Stimulated activated effector memory CD8-positive, alpha-beta T cell treated with anti-CD3 and anti-CD28 coated beads, Interleukin-12 subunit alpha, Interleukin-12 subunit beta, amount 100 ng/mL, for 72 hours (primary cell): Measurements from ENCODE around the gene CEP76.
"Not testable (repeated sequence)": the region's sequence is repeated elsewhere in the genome, so short reads cannot be mapped to it uniquely, and the experiment has no call there.

ENCODE experiments used
- ATAC-seq: fragments of 150-1000 bp; cut with Tn5 transposase; 2 replicates; pipeline ENCODE4 v1.10.0; 2021
- DNase-seq, 2 donors: peaks; one replicate each; pipeline ENCODE4 v3.0.0; 2021 to 2022; ENCODE audit warnings: low spot score in 2 of 2
- H3K27ac Mint-ChIP-seq: one replicate; pipeline ENCODE4 v1.8.0; 2022; ENCODE audit warnings: mild to moderate bottlenecking, mixed read lengths
- H3K36me3 Mint-ChIP-seq: one replicate; pipeline ENCODE4 v1.8.0; 2022; ENCODE audit warnings: mild to moderate bottlenecking, mixed read lengths
- H3K4me1 Mint-ChIP-seq: one replicate; pipeline ENCODE4 v1.8.0; 2022; ENCODE audit warnings: mixed read lengths
- H3K4me3 Mint-ChIP-seq: one replicate; pipeline ENCODE4 v1.8.0; 2022; ENCODE audit warnings: mild to moderate bottlenecking, mixed read lengths
- H3K9me3 Mint-ChIP-seq: one replicate; pipeline ENCODE4 v1.8.0; 2022; ENCODE audit warnings: mixed read lengths

Gene CEP76

DNA sequence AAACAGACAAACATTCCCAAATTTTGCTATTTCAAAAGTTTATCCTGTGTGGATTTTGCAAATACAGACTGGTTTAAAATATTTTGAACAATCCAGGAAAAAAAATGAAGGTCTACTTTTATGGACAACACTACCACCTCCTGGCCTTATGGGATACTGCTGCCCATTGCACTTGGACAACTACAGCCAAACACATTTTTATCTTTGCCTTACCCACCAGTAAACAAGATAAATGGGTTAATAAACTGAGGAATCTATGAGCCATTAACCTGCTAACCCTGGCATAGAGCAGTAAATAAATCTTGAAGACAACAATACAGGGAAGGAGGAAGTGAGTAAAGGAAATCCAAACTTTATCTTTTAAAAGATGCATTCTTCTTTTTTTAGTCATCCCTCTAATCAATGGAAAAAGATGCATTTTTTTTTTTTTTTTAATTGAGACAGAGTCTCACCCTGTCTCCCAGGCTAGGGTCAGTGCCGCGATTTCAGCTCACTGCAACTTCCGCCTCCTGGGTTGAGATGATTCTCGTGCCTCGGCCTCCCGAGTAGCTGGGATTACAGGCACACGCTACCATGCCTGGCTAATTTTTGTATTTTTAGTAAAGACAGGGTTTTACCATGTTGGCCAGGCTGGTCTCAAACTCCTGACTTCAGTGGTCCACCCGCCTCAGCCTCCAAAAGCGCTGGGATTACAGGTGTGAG lies 42.5 kb downstream of the CEP76 start:
- Mint-ChIP-seq H3K27ac (no peak overlapping the region), H3K4me3 (no peak overlapping the region), H3K4me1 (peaks cover 9% of the 10 kb centered on the region), H3K9me3 (no peaks in the 10 kb centered on the region), H3K36me3 (no peaks in the 10 kb centered on the region)
- ATAC-seq (no peak), DNase-seq (peak in 1 of 2 donors; percentile 58)

DNA sequence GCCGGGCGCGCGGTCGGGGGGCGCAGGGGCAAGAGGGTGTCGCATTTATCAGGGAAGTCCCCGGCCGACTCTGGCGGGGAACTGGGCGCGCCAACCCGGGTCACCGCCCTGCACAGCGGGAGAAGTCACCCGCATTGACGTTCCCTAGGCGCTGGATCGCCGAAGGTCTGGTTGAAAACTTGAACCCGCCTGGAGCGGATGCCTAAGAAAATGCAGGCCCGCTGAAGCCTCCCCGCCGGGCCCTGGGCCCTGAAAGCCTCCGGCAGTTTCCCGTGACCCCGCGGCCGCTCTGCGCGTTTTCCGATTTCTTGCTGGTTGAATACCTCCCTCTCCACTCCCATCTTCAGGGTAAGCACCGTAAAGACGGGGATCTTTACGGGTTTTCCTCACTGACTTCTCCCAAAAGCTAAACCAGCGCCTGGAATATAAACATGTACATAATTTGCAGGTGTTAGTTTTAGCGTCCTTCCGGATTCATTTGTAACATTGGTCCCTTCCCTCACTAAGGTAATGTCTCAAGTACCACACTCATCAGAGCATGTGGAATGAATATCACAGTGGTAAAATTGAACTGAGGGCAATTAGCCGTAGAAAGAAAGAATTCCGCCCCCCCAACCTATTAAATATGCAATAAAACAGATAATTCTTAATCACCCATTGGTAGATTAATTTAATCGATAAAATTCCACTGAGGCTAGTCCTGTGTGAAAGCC lies 43.9 kb downstream of the CEP76 start:
- ATAC-seq = no peak

GRCh38 chr18:12657684-12658425 lies 44.7 kb downstream of the CEP76 start, which contains the start of gene SPIRE1:
TSS of gene SPIRE1 (minus strand) at chr18:12658107. CDS start at chr18:12657866, 241 bp downstream.
- DNase-seq = peak; percentile 28 to 73
- Mint-ChIP-seq H3K27ac (no peak within 1 kb of the TSS), H3K9me3 (no peaks in the 10 kb centered on the region), H3K4me1 (peaks cover 21% of the 10 kb centered on the region), H3K4me3 (peak within 1 kb of the TSS; percentile 62), H3K36me3 (no peaks in the 10 kb centered on the region)
- ATAC-seq = peak; percentile 76

More for the DNA sequence above, 43.9 kb downstream of the CEP76 start:
- Mint-ChIP-seq H3K9me3 (no peaks in the 10 kb centered on the region), H3K27ac (no peak overlapping the region), H3K4me3 (peak overlapping the region; percentile 62), H3K36me3 (no peaks in the 10 kb centered on the region), H3K4me1 (peaks cover 14% of the 10 kb centered on the region)
- peak in 1 of 2 donors; percentile 52 for DNase-seq

GRCh38 chr18:12656938-12657683 lies 45.4 kb downstream of the CEP76 start:
- Mint-ChIP-seq H3K27ac (no peak overlapping the region), H3K9me3 (no peaks in the 10 kb centered on the region), H3K4me3 (peak overlapping the region; percentile 61), H3K36me3 (no peaks in the 10 kb centered on the region), H3K4me1 (peaks cover 24% of the 10 kb centered on the region)
- ATAC-seq (peak; percentile 71), DNase-seq (peak in 1 of 2 donors; percentile 55)

DNA sequence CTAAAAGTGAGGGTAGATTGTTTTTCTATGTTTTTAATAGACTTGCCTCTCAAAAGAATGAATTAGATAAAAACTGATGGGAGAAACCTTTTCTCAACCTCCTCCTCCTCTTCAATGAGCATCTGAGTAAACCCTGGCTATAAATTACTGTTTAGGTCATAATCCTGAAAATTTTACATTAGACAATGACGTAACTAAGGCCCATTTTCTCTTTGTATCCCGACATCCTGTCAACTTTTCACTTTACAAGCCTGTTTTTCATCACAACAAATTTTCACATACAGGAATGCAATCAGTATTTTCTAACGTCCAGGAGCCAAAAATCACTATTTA lies 46.0 kb downstream of the CEP76 start:
- Mint-ChIP-seq H3K27ac (no peak overlapping the region), H3K4me1 (peaks cover 24% of the 10 kb centered on the region), H3K36me3 (no peaks in the 10 kb centered on the region), H3K4me3 (peak overlapping the region; percentile 61), H3K9me3 (no peaks in the 10 kb centered on the region)
- ATAC-seq = no peak
- no peak for DNase-seq

- no peak for DNase-seq
- Mint-ChIP-seq H3K36me3 (no peaks in the 10 kb centered on the region), H3K4me1 (peaks cover 24% of the 10 kb centered on the region), H3K4me3 (peak overlapping the region; percentile 9), H3K27ac (peak overlapping the region; percentile 52), H3K9me3 (no peaks in the 10 kb centered on the region)
- no peak for ATAC-seq
These were observed 47.6 kb downstream of the CEP76 start for GRCh38 chr18:12654971-12655370.

DNA sequence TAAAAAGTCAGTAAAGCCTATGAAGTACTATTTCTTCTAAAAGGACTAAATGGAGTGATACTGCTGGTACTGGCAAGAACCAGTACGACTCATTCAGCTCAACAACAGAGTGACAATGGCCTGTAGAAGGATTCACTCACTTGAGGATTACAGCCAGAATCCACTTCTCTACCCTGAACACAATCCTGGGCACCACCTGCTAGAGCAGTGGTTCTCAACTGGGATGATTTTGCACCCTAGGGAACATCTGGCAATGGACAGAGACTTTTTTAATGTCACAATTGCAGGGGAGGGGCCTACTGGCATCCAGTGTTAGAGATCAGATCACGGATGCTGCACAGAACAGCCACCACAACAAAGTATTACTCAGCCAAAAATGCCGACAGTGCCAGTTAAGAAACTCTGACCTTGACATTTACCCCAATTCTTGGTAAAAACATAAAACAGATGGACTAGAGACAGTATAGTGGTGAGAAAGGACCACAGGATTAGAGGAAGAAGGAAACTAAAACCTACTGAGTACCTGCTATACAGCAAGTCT lies 49.6 kb downstream of the CEP76 start:
- Mint-ChIP-seq H3K27ac (peak overlapping the region; percentile 2), H3K4me1 (peaks cover 24% of the 10 kb centered on the region), H3K36me3 (no peaks in the 10 kb centered on the region), H3K9me3 (no peaks in the 10 kb centered on the region), H3K4me3 (no peak overlapping the region)
- DNase-seq = peak in 1 of 2 donors; percentile 51
- ATAC-seq = peak; percentile 76

DNA sequence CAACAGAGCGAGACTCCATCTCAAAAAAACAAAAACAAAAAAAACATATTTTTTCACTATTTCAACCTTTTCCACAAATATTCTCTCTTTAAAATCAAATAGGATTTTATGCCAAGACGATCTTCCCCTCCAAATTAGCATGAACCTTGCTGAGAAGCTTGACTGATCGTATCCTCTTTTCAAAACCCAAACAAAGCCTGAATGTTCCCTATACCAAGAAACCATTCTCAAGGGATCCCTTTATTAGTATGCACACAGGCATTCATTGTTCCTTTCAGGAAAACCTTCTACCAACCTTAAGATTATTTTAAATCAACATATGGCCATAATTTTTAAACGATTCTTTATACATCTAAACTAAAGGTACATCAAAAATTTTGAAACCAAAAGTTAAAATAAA lies 50.9 kb downstream of the CEP76 start:
- H3K4me3 Mint-ChIP-seq = no peak overlapping the region
- no peak for ATAC-seq
- H3K9me3 Mint-ChIP-seq = no peaks in the 10 kb centered on the region
- DNase-seq = no peak
- no peak overlapping the region for H3K27ac Mint-ChIP-seq
- no peaks in the 10 kb centered on the region for H3K36me3 Mint-ChIP-seq
- peaks cover 20% of the 10 kb centered on the region for H3K4me1 Mint-ChIP-seq

GRCh38 chr18:12647773-12648172 lies 54.8 kb downstream of the CEP76 start:
- DNase-seq (no peak), ATAC-seq (no peak)
- Mint-ChIP-seq H3K4me3 (no peak overlapping the region), H3K9me3 (no peaks in the 10 kb centered on the region), H3K4me1 (peaks cover 6% of the 10 kb centered on the region), H3K27ac (no peak overlapping the region), H3K36me3 (no peaks in the 10 kb centered on the region)

- ATAC-seq (no peak), DNase-seq (no peak)
- Mint-ChIP-seq H3K9me3 (no peaks in the 10 kb centered on the region), H3K27ac (no peak overlapping the region), H3K36me3 (no peaks in the 10 kb centered on the region), H3K4me3 (no peak overlapping the region), H3K4me1 (peaks cover 6% of the 10 kb centered on the region)
These were observed 56.7 kb downstream of the CEP76 start for GRCh38 chr18:12645751-12646203.

DNA sequence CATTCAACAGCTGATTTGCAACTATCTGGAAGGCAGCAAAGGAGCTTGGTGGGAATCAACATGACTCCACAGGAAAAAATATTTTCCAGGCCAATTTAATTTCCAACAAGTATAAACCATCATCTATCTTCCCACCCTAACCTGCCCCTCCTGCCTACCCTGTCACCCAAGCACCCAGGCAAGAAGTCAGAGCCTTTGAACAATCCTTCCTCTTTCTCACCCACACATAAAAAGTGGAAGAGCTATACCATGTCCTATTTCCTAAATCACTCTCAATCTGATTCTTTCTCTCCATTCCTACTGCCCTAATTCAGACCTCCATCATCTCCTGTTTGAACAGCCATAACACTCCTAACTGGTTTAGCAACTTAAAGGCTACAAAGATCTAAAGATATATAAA lies 57.3 kb downstream of the CEP76 start:
- no peaks in the 10 kb centered on the region for H3K36me3 Mint-ChIP-seq
- H3K4me3 Mint-ChIP-seq = no peak overlapping the region
- peaks cover 11% of the 10 kb centered on the region for H3K4me1 Mint-ChIP-seq
- no peak overlapping the region for H3K27ac Mint-ChIP-seq
- DNase-seq = no peak
- no peaks in the 10 kb centered on the region for H3K9me3 Mint-ChIP-seq
- no peak for ATAC-seq

- not testable (repeated sequence) for H3K36me3 Mint-ChIP-seq, H3K4me3 Mint-ChIP-seq, H3K27ac Mint-ChIP-seq, H3K9me3 Mint-ChIP-seq, DNase-seq, ATAC-seq
- H3K4me1 Mint-ChIP-seq = peaks cover 14% of the 10 kb centered on the region
These were observed 58.8 kb downstream of the CEP76 start for GRCh38 chr18:12643756-12644155.

GRCh38 chr18:12640881-12641200 lies 61.7 kb downstream of the CEP76 start:
- DNase-seq = no peak
- H3K27ac Mint-ChIP-seq = no peak overlapping the region
- no peak overlapping the region for H3K4me3 Mint-ChIP-seq
- no peaks in the 10 kb centered on the region for H3K9me3 Mint-ChIP-seq
- ATAC-seq = no peak
- H3K4me1 Mint-ChIP-seq = peaks cover 13% of the 10 kb centered on the region
- no peaks in the 10 kb centered on the region for H3K36me3 Mint-ChIP-seq

DNA sequence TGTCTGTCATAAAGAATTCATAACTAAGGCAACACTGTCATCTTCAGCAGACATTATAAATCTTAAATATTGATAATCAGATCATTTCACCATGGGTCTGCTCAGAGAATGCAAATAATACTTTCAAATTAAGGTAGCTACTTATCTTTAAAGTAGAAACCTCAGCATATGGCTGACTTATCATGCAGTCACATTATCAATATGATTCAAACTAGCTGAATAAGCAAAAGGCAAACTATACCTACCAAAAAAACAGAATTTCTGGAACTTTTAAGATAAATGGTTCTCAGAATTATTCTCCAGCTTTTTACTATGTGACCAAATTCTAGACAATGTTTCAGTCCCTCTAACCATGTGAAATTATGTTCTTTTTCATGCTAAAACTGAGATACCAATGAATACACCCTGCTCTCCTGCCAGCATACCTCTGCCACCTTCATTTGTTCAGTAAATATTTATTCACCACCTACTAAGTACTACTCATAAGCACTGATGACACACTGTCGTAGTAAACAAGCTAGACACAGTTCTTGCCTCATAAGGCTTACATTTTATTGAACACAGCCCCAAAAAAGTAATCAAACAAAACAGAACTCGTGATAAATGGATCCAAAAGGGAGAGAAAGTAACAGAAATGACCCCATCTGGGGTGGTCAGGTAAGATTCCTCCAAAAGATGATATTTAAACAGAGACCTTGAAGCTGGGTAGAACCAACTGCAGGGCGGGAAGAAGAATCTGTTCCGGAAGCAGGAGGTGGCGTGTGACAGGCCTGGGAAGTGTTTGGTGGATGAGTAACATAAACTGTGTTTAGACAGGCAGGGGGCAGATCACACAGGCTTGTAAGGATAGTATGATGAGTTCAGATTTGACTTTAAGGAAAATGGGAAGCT lies 62.3 kb downstream of the CEP76 start:
- Mint-ChIP-seq H3K36me3 (no peaks in the 10 kb centered on the region), H3K4me3 (no peak overlapping the region), H3K9me3 (no peaks in the 10 kb centered on the region), H3K4me1 (peaks cover 10% of the 10 kb centered on the region), H3K27ac (no peak overlapping the region)
- no peak for DNase-seq
- ATAC-seq = peak; percentile 83
